ENCODE measurements around the gene GMPPA. TPM values are rescaled to one million over a fixed set of nuclear protein-coding genes. Genes with fewer than 3 reads are reported as not detected.

Gene GMPPA
- total RNA-seq, 1 experiment from 2014 or later: 47.8 TPM

- no peak for DNase-seq (ENCODE audit: low read depth)
Observed at GRCh38 chr2:219519526-219519916, 20.8 kb downstream of the GMPPA start.

DNA sequence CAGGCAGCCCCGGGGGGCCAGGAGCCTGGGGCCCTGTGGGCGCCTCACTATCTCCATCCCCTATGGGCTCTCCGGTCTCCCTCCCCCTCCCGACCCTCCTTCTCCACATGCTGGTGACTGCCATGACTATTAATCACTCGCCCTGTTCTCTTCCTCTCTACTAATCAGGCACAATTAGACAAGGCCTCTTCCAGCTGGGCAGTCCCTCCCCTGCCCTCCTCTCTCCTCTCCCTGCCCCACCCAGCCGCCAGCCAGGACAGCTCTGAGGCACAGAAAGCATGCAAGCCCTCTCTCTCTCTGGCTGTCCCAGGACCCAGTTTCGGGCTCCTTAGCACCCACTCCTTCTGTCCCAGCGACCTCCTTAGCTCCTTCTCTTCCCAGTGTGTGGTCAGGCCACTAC lies 21.4 kb downstream of the GMPPA start:
- no peak for DNase-seq (ENCODE audit: low read depth)

GRCh38 chr2:219521066-219521880 lies 22.6 kb downstream of the GMPPA start:
- DNase-seq (ENCODE audit: low read depth): peak; percentile 63

GRCh38 chr2:219522111-219523030 lies 23.7 kb downstream of the GMPPA start:
- peak; percentile 70 for DNase-seq (ENCODE audit: low read depth)

GRCh38 chr2:219523031-219523671 lies 24.5 kb downstream of the GMPPA start:
- no peak for DNase-seq (ENCODE audit: low read depth)

DNA sequence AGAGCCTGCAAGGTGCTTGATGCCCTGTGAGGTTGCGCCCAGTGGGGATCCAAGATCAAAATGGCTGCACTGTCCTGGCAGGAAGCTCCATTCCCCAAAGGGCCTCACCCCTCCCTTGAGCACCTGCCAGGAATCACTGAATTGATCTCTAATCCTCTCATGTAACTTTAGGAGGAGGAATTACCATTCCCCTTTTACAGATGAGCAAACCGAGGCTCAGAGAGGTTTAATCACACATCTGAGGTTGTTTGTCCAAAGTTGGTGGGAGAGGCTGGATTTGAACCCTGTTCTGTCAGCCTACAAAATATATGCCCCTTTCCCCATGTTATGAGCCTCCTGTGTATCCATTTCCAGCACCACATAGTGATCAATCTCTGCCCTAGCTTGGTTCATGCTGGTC lies 26.1 kb downstream of the GMPPA start:
- DNase-seq (ENCODE audit: low read depth): no peak

DNA sequence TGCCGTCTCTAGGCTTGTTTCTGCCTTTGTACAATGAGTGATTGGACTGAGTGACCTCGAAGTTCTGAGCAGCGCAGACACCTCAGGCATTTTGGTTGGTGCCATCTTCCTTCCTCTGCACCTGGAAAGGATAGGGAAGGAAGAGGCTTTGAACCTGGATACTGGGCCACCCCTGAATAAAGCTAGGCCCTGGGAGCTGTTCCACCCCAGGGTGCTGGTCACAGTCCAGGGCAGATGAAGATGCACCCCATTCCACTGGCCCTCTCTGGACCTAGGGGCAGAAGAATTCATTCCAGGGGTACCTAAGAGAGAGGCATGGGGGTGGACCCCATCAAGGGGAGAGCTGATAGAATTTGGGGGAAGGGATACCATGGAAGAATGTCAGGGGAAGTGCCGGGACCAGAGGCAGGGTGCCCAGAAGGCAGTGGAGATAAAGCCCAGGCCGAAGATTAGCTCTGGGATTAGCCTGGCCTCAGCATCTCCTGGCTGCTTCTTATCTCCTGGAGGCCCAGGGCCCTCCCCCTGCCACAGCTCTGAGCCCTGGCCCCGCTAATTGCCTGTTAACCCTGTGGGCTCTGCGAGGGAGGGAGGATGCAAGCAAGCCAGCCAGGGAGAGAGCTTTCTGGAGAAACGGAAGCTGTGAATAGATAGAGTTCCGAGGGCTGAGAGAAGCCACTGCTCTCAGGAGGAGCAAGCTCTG lies 27.0 kb downstream of the GMPPA start:
- DNase-seq (ENCODE audit: low read depth): no peak

DNA sequence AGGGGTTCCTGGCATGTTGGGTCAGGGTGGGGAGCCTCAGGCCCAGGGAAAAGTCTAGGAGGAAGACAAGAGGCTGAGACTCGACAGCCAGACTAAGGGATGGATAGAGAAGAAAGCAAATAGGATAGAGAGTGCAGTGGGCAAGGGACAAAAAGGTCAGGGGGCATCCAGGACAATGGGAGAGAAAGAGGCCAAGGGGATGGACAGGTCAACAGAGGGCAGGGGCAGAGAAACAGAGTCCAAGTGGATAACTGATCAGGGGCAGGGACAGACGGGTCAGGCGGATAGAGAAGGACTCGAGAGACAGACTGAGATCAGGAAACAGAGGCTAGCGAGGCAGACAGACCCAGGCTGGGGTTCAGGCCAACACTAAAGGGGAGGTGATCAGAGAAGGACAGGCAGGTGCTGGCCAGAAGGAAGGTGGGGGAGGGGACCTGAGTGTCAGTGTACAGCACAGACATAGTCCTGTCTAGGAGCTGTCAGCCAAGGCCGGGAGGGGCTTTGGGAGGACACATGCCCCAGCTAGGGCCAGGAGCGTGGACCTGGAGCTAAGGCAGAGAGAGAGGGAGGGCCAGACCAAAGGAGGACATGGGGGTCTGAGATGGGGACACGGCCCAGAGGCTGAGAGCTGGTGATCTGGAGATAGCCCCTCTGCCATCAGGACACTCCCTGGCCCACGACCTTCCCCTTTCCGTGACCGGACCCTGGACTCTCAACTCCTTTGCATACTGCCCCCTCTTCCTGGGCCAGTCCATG lies 27.8 kb downstream of the GMPPA start:
- no peak for DNase-seq (ENCODE audit: low read depth)

GRCh38 chr2:219527076-219527394 lies 28.3 kb downstream of the GMPPA start:
- DNase-seq (ENCODE audit: low read depth): no peak

DNA sequence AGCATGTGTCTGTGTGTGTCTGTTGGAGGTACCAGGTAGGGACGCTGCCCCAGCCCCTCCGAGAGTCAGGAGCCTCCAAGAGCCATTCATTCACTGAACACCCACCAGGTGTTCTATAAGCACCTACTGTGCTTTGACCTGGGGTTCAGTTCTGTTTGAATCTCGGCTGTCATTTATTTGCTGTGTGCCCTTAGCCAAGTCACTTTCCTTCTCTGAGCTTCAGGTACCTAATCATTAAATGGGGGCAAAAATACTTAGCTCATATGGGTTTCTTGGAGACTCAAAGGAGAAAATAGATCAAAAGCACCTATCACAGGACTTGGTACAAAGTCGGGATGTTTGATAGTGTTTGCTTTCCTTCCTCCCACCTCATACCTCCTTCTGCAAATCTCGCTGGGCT lies 28.8 kb downstream of the GMPPA start:
- DNase-seq (ENCODE audit: low read depth): no peak

GRCh38 chr2:219530048-219530963 lies 31.6 kb downstream of the GMPPA start:
- peak; percentile 71 for DNase-seq (ENCODE audit: low read depth)

DNA sequence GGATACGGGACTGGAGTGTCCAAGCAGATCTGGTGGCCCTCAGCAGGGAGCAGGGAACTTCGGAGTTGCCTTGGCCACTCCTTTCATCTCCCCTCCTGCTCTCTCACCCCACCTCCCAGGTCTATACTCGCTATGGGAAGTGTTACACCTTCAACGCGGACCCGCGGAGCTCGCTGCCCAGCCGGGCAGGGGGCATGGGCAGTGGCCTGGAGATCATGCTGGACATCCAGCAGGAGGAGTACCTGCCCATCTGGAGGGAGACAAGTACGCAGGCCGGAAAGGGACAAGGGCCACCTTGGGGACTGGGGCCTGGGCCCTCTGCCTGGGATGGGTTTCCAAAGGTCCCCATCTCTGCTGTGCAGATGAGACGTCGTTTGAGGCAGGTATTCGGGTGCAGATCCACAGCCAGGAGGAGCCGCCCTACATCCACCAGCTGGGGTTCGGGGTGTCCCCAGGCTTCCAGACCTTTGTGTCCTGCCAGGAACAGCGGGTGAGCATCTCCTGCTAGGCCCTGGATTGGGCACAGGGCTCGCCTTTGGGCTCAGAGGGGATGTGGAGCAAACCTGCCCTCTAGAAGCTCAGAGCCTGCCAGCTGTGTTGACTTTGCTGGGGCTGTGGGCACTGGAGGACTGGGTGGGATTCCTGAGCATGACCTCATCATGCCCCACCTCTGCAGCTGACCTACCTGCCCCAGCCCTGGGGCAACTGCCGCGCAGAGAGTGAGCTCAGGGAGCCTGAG lies 33.1 kb downstream of the GMPPA start:
- no peak for DNase-seq (ENCODE audit: low read depth)

- DNase-seq (ENCODE audit: low read depth): no peak
Observed at GRCh38 chr2:219532378-219532649, 33.6 kb downstream of the GMPPA start.

DNA sequence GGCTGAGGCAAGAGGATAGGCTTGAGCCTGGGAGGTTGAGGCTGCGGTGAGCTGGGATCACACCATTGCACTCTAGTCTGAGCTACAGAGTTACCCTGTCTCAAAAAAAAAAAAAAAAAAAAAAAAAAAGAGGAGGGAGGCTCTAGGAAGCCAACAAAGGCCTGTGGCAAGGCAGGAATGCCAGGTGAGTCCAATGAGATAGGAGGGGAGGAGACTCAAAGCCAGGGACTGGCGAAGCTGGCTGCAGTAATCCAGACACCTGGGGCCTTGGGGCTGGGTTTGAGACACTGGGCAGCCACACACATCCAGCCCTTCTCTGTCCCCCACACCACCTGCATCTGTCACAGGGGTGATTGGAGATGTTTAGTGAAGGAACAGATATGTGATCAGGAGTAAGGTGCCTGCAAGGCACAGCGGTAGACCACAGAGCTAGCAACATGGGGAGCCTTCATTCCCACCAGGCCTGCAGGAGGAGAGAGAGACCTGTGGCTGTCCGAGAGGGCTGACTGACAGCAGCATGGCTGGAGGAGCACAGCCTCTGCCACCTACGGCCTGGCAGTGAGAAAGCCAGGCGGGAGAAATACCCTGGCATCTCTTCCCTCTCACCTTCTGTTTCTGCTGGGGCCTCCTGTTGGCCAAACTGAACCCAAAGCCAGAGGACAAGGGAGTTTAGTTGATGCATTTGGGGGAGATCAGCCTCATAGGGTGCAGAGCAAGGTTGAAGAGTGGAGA lies 35.4 kb downstream of the GMPPA start:
- no peak for DNase-seq (ENCODE audit: low read depth)

DNA sequence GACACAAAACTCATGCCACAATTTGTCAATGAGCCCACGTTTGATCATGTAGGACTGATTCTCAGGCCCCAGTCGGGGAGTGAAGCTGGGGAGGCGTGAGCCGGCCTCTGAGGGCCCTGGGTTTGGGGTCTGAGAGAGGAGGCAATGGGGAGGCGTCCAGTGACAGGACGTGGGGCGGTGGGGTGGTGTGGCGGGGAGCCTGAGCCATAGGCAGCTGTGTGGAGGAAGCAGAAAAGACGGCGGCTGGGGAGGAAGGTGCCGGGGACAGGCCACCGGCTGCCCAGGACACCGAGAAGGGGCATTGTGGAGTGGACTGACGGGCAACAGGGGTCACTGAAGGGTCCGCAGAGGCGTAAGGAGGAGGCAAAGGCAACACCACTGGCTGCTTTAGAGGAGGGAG lies 37.7 kb downstream of the GMPPA start:
- DNase-seq (ENCODE audit: low read depth): no peak

- DNase-seq (ENCODE audit: low read depth): no peak
Observed at GRCh38 chr2:219536967-219537366, 38.3 kb downstream of the GMPPA start.

GRCh38 chr2:219537657-219538488 lies 39.2 kb downstream of the GMPPA start:
- no peak for DNase-seq (ENCODE audit: low read depth)
